22Rv1 (cell line): Measurements from ENCODE around the gene CYREN.
A peak's percentile ranks its signal among the peaks of the same experiment; 100 is the strongest.

Experiments
- H3K27ac ChIP-seq: fragments of 450-650 bp; 2 replicates; pipeline ENCODE4 v1.5.1; 2017
- CTCF ChIP-seq: fragments of 450-650 bp; IDR thresholded peaks from 2 replicates; pipeline ENCODE4 v1.5.1; 2017; ENCODE audit warnings: mild to moderate bottlenecking
- ZFX ChIP-seq: fragments of 450-650 bp; IDR thresholded peaks from 2 replicates; pipeline ENCODE4 v1.6.1; 2017; ENCODE audit warnings: antibody characterized with exemption, borderline replicate concordance

The CYREN gene

DNA sequence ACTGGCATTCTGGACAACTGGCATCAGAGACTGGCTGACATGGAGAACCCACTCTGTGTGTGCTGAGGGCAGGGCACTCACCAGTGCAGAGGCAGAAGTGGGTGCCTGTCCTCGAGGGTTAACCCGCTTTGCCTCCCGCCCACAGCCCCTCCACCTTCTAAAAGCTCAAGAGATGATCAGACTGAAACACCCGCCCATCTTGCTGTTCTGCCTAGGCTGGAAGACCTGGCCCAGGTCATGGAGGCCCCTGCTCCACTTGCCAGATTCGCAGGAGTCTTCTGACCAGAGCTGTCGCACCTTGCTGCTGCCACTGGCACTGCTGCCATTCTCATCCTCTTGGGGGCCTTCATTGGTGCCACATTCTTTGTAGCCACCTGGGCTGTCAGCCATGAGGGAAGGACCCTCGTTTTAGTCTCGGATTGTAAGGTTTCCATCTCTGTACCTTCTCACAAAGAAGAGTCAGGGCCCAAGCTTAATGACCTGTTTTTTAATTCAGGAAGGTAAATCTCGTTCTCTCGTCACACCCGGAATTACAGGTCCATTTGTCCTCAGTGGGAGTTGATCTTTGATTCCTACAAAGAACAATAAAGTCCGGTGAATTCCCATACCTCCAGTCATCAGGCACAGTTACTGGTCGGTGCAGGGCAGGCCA, 1.9 kb downstream of the CYREN start:
- no peak for TF ChIP-seq ZFX
- TF ChIP-seq CTCF = no peak
- H3K27ac ChIP-seq = peak overlapping the region; percentile 97

DNA sequence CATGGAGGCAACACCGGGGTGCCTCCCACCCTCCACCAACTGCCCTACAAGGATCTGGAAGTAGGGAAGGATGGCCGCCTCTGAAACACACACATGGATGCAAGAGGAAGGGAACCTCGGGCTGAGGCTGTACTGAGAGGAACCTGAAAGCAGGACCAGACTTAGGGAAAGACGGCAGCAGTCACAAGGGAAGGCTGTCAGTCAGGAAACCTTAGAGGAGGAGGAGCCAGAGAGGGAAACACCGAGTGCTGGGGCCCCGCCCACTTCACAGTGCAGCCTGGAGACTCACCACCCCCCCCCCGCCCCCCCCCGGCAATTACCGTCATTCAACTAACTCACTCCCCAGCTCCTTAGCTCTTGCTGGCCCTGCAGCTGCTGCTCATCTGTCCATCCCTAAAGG, 2.5 kb downstream of the CYREN start:
- TF ChIP-seq CTCF (no peak), ZFX (no peak)

GRCh38 chr7:135167365-135167917, 3.1 kb downstream of the CYREN start:
- TF ChIP-seq ZFX = no peak
- TF ChIP-seq CTCF = no peak
- H3K27ac ChIP-seq = no peak overlapping the region

More for the DNA sequence above, 2.5 kb downstream of the CYREN start:
- H3K27ac ChIP-seq = no peak overlapping the region

GRCh38 chr7:135166338-135166990, 4.0 kb downstream of the CYREN start:
- TF ChIP-seq CTCF (no peak), ZFX (no peak)
- no peak overlapping the region for H3K27ac ChIP-seq

- TF ChIP-seq ZFX (no peak), CTCF (no peak)
- H3K27ac ChIP-seq = no peak overlapping the region
Observed at GRCh38 chr7:135165862-135166261, 4.6 kb downstream of the CYREN start.

DNA sequence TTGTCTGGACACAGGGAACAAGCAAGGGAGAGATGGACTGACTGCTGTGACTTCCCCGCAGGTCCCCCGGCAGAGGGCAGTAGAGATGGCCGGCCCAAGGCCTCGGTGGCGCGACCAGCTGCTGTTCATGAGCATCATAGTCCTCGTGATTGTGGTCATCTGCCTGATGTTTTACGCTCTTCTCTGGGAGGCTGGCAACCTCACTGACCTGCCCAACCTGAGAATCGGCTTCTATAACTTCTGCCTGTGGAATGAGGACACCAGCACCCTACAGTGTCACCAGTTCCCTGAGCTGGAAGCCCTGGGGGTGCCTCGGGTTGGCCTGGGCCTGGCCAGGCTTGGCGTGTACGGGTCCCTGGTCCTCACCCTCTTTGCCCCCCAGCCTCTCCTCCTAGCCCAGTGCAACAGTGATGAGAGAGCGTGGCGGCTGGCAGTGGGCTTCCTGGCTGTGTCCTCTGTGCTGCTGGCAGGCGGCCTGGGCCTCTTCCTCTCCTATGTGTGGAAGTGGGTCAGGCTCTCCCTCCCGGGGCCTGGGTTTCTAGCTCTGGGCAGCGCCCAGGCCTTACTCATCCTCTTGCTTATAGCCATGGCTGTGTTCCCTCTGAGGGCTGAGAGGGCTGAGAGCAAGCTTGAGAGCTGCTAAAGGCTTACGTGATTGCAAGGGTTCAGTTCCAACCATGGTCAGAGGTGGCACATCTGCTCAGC, 6.0 kb downstream of the CYREN start:
- no peak for TF ChIP-seq ZFX
- TF ChIP-seq CTCF = peak; percentile 71
- no peak overlapping the region for H3K27ac ChIP-seq
